ENCODE results near the gene BAIAP2. TPM values are rescaled to one million over a fixed set of nuclear protein-coding genes. Genes with fewer than 3 reads are reported as not detected.

BAIAP2 gene
- total and polyA plus RNA-seq, 10 of the 15 experiments (the other 5 are each of a cell fraction or from before 2014, with no cell fraction given): 0.15 to 1.2 (median 0.46) TPM; not detected in 2

DNA sequence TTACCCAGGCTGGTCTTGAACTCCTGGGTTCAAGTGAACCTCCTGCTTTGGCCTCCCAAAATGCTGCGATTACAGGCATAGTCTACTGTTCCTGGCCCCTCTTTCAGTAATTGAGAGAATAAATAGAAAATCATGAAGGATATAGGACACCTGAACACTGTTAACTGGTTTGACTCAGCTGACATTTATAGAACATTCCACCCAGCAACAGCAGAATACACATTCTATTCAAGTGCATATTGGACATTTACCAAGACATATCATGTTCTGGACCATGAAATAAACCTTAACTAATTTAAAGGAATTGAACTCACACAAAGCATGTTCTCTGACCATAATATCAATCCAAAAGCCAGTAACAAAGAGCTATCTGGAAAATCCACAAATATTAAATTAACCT is 19.8 kb upstream of the BAIAP2 start:
- no peak for ATAC-seq
- no peak for DNase-seq (ENCODE audit: low read depth, low spot score)
- no peak for FAIRE-seq
- TF ChIP-seq IKZF1 (conservative IDR thresholded peaks at IDR 0.05): no peak
- TF ChIP-seq NRF1 (conservative IDR thresholded peaks at IDR 0.05; ENCODE audit: low read depth, low read length): no peak
- no peak for TF ChIP-seq SIN3A (IDR thresholded peaks at IDR 0.05; ENCODE audit: low read depth, low read length)
- no peak for TF ChIP-seq BMI1 (IDR thresholded peaks at IDR 0.05; ENCODE audit: borderline replicate concordance)
- no peak for TF ChIP-seq KLF5 (IDR thresholded peaks at IDR 0.05; ENCODE audit: partially characterized antibody)
- TF ChIP-seq, protein P1, sequence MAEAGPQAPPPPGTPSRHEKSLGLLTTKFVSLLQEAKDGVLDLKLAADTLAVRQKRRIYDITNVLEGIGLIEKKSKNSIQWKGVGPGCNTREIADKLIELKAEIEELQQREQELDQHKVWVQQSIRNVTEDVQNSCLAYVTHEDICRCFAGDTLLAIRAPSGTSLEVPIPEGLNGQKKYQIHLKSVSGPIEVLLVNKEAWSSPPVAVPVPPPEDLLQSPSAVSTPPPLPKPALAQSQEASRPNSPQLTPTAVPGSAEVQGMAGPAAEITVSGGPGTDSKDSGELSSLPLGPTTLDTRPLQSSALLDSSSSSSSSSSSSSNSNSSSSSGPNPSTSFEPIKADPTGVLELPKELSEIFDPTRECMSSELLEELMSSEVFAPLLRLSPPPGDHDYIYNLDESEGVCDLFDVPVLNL (IDR thresholded peaks at IDR 0.05; ENCODE audit: low read depth, low read length): no peak
- no peak for TF ChIP-seq FOXM1 (IDR thresholded peaks at IDR 0.05; ENCODE audit: low read depth, low read length)
- TF ChIP-seq PAX5 (IDR thresholded peaks at IDR 0.05; ENCODE audit: borderline replicate concordance, low read depth, low read length): no peak
- TF ChIP-seq, protein P2, sequence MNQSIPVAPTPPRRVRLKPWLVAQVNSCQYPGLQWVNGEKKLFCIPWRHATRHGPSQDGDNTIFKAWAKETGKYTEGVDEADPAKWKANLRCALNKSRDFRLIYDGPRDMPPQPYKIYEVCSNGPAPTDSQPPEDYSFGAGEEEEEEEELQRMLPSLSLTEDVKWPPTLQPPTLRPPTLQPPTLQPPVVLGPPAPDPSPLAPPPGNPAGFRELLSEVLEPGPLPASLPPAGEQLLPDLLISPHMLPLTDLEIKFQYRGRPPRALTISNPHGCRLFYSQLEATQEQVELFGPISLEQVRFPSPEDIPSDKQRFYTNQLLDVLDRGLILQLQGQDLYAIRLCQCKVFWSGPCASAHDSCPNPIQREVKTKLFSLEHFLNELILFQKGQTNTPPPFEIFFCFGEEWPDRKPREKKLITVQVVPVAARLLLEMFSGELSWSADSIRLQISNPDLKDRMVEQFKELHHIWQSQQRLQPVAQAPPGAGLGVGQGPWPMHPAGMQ (IDR thresholded peaks at IDR 0.05; ENCODE audit: borderline replicate concordance): no peak
- no peak for TF ChIP-seq TCF12 (IDR thresholded peaks at IDR 0.05; ENCODE audit: low read depth, low read length)
- TF ChIP-seq POLR2AphosphoS2 (IDR thresholded peaks at IDR 0.05; ENCODE audit: low read depth, low read length): no peak
- TF ChIP-seq TARDBP (IDR thresholded peaks at IDR 0.05; ENCODE audit: borderline replicate concordance): no peak
- TF ChIP-seq SUPT20H (IDR thresholded peaks at IDR 0.05; ENCODE audit: borderline replicate concordance, control insufficient read depth, low read depth, low read length): no peak
- TF ChIP-seq SREBF1 (IDR thresholded peaks at IDR 0.05; ENCODE audit: low read length): no peak
- no peak for TF ChIP-seq CBX5 (IDR thresholded peaks at IDR 0.05; ENCODE audit: low read depth)
- TF ChIP-seq SP1 (IDR thresholded peaks at IDR 0.05; ENCODE audit: low read depth, low read length): no peak
- no peak for TF ChIP-seq NBN (IDR thresholded peaks at IDR 0.05)
- TF ChIP-seq PML (IDR thresholded peaks at IDR 0.05; ENCODE audit: low read length): no peak
- H3K9me3 ChIP-seq (replicated peaks; ENCODE audit: control insufficient read depth, insufficient read depth, low read length): no peaks in the 10 kb centered on the region; the same call in 1 of the 3 replicates
- in situ Hi-C loops (cut with MboI): loop anchor here (25.0 kb wide), 1 partner anchor 222 kb away; the partner anchor contains the start of genes NDUFAF8 and TEPSIN
- H3K4me1 ChIP-seq (ENCODE audit: control insufficient read depth, insufficient read depth, low read length): no peaks in the 10 kb centered on the region
- ChIA-PET RAD21 (ENCODE audit: unreplicated experiment) (no interaction called here), POLR2A (no interaction called here), CTCF (interaction anchor here (1.6 kb wide), 1 partner anchor 9 kb away, joined by 5 read pairs; no protein-coding TSS in a partner anchor), SMC1A (ENCODE audit: uncharacterized antibody, unreplicated experiment) (no interaction called here)
- H3K79me2 ChIP-seq (ENCODE audit: control insufficient read depth, insufficient read depth, low read length): no peaks in the 10 kb centered on the region
- no peak overlapping the region for H2AFZ ChIP-seq (ENCODE audit: control insufficient read depth, low read depth, low read length)
- 53% methylated on average over 1 of the region's 1 CpG for WGBS (ENCODE audit: insufficient coverage, insufficient replicate concordance, low lambda C conversion rate, missing lambda C conversion rate)
- no peak overlapping the region for H3K4me2 ChIP-seq (ENCODE audit: control insufficient read depth, insufficient read depth)
- H3K27ac ChIP-seq (ENCODE audit: control insufficient read depth, insufficient read depth): no peak overlapping the region
- H3K27me3 ChIP-seq (replicated peaks in 1 of 2; ENCODE audit: control insufficient read depth in 2 of 2, insufficient read depth in 2 of 2, low read length in 1 of 2): peaks cover 0 to 2% of the 10 kb centered on the region in 2 experiments; a peak in 1 of 4 replicates
- BruUV-seq (replicated peaks): no TSS peak
- intact Hi-C loops (cut with micrococcal nuclease; ENCODE audit: unreplicated experiment): no loop called here
- H3K4me3 ChIP-seq: no peak overlapping the region
- H3K9ac ChIP-seq (ENCODE audit: control insufficient read depth, insufficient read depth, low read length): no peak overlapping the region
- no peaks in the 10 kb centered on the region for H3K36me3 ChIP-seq (ENCODE audit: control insufficient read depth in 2 of 2, insufficient read depth in 2 of 2, low read length in 1 of 2)
- no peaks in the 10 kb centered on the region for H4K20me1 ChIP-seq (ENCODE audit: control insufficient read depth, insufficient read depth)
